Mononuclear cell (primary cell): Measurements from ENCODE around the gene GSDME. TPM values are rescaled to one million over a fixed set of nuclear protein-coding genes. Genes with fewer than 3 reads are reported as not detected.

Source experiments
- H3K27me3 ChIP-seq: 2 replicates; pipeline ENCODE4 v1.6.0; 2011; ENCODE audit warnings: low read length, control low read depth; ENCODE audit not compliant: insufficient read depth
- H3K4me1 ChIP-seq: 2 replicates; pipeline ENCODE4 v1.5.1; 2011; ENCODE audit warnings: mild to moderate bottlenecking, low read length, control low read depth; ENCODE audit not compliant: insufficient read depth
- H3K4me3 ChIP-seq: 2 replicates; pipeline ENCODE4 v1.5.1; 2011; ENCODE audit warnings: mild to moderate bottlenecking, low read length, moderate library complexity
- H3K9me3 ChIP-seq: 2 replicates; pipeline ENCODE4 v1.5.1; 2011; ENCODE audit warnings: low read depth, mild to moderate bottlenecking, control low read depth, low read length
- total RNA-seq: library from RNA; depleted of rRNA; stranded (reverse); fragments of >200 nt; gene quantifications from one replicate; pipeline ENCODE4 v1.2.3, GENCODE V29; 2012

The GSDME gene
- total RNA-seq, 1 donor = 0.84 TPM

DNA sequence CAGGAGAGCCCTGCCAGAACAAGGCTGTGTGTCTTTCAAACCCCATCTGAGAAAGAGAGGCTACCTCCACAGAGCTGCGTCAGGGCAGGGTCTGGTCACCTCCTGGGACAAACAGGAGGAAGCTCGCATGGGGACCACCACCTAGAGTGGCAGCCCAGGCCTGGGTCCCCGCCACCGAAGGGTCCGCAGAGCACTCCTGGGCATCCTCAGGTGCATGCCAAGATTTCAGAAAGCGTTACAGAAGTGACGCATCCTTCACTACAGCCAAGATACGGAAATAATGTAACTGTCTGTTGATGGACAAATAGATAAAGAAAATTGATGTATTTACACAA is 42.6 kb downstream of the GSDME start:
- Histone ChIP-seq H3K4me1 (no peaks in the 10 kb centered on the region), H3K27me3 (no peaks in the 10 kb centered on the region), H3K4me3 (no peak overlapping the region), H3K9me3 (no peaks in the 10 kb centered on the region)

DNA sequence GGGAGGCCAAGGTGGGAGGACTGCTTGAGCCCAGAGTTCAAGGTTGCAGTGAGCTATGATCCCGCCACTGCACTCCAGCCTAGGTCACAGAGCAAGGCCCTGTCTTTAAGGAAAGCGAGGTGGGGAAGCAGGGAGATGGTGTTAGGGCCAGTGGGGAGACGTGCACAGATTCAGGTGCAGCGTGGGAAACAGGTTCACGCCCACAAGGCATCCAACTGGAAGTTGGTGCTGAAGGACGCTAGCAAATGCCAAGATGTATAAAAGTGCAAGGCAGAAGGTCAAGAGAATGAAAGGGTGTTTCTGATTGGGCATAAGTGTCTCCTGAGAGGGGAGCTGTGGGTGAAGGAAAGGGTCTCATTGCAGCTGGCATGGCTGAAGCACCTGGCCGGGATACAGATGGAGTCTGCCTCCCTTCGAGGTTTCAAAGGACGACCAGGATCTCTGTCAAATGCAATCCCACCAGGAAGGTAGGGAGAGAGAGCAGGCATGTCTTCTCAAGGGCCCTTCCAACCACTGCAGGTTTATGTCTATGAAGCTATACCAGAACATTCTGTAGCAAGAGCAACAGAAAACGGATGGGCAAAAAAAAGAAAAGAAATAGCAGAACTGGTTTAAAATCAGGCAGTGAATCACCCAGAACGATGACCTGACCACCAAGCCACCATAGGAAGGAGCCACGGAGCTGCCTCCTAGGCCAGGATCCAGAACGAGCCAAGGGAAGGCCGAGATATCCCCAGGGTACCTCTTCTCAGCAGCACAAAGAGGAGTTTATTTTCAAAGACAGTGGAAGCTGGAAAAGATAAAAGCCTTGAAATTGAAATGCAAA is 43.2 kb downstream of the GSDME start:
- H3K9me3 ChIP-seq = no peaks in the 10 kb centered on the region
- no peaks in the 10 kb centered on the region for H3K4me1 ChIP-seq
- no peaks in the 10 kb centered on the region for H3K27me3 ChIP-seq
- H3K4me3 ChIP-seq = no peak overlapping the region

DNA sequence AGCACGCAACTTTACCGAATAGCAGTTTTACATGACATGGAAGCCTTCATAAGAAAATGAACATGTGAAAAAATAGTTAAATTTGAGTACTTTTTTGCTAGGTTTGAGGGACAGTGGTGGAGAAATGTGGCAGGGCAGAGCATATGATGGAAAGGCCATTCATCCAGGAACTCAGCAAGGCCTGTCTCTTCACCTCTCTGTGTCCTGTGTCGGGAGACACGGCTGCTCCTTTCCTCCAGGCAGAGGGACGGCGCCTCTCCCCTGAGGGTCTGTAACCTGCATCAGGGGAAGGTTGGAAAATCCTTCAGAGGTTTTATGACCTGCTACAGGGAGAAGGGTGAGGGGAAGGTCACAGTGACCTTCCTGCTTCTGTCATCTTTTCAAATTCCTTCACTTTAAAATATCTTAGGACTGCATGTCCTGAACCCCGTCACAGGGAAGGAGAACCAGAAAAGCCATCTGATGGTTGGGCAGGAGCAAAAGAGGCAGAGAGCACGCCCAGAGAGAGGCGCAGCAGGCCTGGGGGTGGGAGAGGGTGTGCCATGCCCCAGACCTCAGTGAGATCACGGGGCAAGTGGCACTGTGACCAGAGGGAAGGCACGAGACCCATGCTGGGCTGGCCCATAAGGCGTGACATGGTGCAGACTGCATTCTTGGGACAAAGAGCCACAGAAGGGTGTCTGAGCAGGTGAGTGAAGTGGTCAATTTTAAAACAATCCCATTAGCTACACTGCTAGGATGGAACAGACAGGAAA is 44.0 kb downstream of the GSDME start:
- Histone ChIP-seq H3K4me3 (no peak overlapping the region), H3K9me3 (no peaks in the 10 kb centered on the region), H3K27me3 (no peaks in the 10 kb centered on the region)

DNA sequence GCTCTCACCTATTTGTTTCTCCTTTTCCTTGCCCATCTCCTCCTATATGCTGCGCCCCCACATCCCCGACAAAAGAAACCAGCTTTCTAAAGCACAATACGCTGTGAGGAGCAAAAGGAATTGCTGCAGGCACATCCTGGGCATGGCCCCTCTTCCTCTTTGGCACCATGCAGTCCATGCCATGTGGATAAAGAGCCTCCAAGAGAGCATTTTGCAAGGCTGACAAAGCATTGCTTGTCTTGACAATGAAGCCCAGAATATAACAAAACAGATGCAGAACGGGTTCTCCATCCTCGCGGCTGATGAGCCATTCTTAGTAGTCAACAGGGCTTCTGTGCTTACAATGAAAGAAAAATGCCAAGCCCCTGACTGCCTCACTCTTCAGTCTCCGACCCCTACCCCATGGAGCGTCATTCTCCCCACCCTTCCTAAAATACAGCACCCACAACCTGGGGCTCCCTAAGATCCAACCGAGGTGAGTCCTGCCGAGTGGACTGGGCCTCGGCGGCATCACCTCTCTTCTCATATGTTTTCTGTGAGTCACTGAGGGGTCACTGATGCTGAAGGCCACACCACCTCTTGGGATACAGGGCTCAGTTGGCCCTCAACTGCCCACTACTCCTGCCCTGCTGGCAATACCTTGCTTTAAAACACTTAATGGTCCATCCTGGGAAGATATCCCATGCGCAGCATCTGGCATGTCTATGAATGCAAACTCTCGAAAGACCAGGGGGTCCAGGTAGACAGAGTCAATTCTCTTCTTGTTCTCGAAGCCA is 47.5 kb downstream of the GSDME start:
- Histone ChIP-seq H3K4me3 (no peak overlapping the region), H3K4me1 (no peaks in the 10 kb centered on the region), H3K27me3 (no peaks in the 10 kb centered on the region), H3K9me3 (no peaks in the 10 kb centered on the region)

More for the DNA sequence above, 44.0 kb downstream of the GSDME start:
- H3K4me1 ChIP-seq = no peaks in the 10 kb centered on the region

DNA sequence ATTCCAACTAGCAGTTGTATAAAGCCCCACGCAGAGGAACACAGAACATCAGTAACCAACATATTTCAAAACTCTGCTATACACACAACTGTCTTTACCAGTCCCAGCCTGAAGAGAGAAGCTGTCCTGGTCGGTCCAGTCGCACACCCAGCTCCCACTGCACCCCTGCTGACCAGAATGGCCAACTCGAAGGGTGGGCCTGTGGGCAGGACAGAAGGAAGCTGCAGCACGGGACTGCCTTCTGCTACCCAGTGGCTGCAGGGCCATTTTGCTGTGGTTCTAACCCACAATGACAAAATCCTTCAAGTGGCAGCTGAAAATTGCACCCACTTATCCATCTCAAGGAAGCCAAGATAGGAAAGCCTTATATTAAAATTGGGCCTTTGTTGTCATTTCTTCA is 48.2 kb downstream of the GSDME start:
- no peaks in the 10 kb centered on the region for H3K9me3 ChIP-seq
- no peaks in the 10 kb centered on the region for H3K4me1 ChIP-seq
- no peak overlapping the region for H3K4me3 ChIP-seq
- H3K27me3 ChIP-seq = no peaks in the 10 kb centered on the region

DNA sequence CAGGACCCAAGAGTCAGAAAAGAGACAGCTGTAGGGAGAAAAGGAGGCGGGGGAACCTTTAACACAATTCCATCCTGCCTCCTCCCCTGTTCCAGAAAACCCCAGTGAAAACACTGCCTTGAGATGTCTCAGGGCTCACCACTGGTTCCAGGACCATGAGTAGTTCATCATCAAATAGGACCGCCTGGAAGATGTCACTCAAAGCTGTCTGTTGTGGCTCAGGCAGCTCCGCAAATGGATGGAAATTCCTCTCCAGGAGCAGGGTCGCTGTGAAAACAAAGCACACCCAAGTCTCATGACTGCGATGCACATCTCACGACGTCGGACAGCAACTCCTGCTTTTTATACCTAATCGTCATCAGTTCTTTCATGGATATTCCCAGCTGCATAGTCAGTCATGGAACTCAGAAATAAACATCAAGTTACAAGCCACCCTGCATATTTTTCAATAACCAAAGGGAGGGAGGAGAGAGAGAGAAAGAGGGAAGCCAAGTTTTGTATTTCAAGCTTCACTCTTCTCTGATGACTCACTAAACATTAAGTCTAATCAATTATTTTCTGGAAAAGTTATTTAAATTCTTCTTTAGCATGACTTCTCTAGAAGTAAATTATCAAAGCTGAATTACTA is 49.2 kb downstream of the GSDME start:
- Histone ChIP-seq H3K4me1 (no peaks in the 10 kb centered on the region), H3K4me3 (no peak overlapping the region), H3K27me3 (no peaks in the 10 kb centered on the region), H3K9me3 (no peaks in the 10 kb centered on the region)

DNA sequence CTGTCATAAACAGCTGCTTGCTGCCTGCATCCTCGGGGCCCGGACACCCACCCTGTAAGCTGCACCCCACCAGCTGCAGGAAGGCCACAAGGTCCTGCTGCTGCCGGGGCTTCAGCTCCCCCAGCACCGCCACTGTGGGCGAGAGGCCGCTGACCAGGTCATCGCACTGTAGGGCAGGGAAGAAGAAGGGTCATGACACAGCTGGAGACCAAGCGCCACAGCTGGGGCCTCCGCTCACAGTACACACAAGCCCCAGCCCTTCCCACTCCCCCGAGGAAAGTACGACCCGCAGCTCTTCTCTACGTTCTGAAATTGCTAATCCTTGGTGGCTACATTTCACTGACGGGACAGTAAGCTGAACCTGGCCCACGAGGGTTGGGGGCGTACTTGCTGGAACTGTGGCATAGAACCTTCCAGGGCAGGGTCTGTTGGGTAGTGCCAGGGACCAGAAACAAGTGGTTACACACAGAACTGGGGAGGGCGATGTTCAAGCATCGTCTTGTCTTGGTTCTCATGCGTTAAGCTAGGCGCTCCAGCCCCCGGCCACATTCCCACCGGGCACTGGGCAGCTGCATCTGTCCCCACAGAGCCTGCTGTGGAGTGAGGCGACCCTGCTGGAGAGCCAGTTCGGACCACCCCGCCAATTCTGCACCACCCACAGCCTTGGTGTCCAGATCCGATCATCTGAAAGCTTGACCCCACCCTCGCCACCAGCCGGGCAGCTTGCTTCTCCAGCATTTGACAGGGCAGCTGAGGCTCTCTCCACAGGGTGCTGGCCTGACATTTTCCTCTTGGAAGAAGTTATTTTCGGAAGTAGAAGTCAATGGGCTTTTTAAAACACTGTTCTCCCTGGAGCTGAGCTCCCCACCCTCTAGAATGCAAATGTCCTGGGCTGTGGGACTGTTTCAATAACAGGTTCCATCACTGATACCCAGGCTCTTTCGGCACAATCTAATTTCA is 50.8 kb downstream of the GSDME start:
- H3K27me3 ChIP-seq = no peaks in the 10 kb centered on the region
- no peaks in the 10 kb centered on the region for H3K9me3 ChIP-seq
- no peaks in the 10 kb centered on the region for H3K4me1 ChIP-seq
- no peak overlapping the region for H3K4me3 ChIP-seq

DNA sequence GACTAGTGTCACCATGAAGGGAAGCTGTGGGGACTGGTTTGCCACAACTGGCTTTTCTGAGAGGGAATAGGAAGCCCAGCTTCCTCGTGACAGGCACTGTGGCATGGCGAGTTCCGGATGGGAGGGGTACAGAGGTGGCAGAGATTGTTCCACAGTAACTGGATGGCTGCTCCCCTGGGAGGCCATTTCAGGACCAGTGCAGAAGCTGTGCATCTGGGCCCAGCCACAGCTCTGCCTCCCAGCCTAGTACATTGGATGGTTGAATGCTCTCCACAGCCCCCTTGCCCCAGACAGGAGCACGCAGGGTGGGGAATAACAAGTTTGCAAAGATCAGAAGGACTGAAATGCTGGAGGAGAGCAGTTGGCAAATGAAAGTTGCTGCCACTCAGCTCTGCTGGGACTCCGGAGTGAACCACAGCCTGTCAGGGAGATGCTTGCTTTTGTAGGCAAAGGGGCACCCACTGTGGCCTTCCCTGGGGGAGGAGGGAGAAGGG is 51.8 kb downstream of the GSDME start:
- H3K4me1 ChIP-seq = no peaks in the 10 kb centered on the region
- no peak overlapping the region for H3K4me3 ChIP-seq
- H3K27me3 ChIP-seq = no peaks in the 10 kb centered on the region

DNA sequence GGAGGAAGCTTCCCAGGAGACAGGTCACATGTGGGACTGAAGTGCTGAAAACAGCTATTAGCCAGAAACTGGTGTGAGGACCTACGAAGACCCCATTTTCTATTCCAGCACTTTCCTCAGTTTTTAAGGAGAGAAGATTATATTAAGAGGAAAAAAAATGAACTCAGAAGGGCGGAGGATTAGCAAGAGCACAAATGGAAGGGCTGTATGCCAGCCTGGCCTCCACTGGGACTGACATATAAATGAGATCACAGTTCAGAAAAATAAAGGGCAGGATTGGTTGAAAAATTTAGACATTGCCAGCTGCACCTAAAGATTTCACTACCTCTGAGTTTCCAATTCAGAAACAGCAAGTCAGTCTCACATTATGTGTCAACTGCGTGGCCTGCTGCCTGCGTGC is 53.0 kb downstream of the GSDME start:
- no peak overlapping the region for H3K4me3 ChIP-seq

More for the DNA sequence above, 51.8 kb downstream of the GSDME start:
- H3K9me3 ChIP-seq = no peaks in the 10 kb centered on the region

DNA sequence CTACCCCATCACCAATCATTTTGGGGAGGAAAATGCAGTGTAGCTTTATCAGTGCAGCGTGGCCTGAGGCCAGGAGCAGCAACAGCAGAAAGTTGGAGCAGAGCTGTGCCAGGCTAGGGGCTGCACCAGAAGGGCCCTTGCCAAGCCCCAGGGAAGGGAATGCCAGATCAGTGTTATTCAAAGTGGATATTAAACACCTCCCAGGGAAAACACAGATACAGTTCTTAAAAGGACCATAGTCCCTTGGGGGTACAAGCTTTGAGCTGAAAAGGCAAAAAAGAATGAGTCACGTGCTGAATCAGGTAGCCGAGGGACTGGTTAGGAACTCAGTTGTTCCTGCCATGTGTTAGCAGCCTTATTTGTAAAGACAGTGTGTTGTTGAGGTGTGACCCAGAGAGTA is 54.0 kb downstream of the GSDME start:
- no peak overlapping the region for H3K4me3 ChIP-seq
- no peaks in the 10 kb centered on the region for H3K27me3 ChIP-seq
- no peaks in the 10 kb centered on the region for H3K9me3 ChIP-seq
- no peaks in the 10 kb centered on the region for H3K4me1 ChIP-seq

More for the DNA sequence above, 53.0 kb downstream of the GSDME start:
- Histone ChIP-seq H3K9me3 (no peaks in the 10 kb centered on the region), H3K4me1 (no peaks in the 10 kb centered on the region), H3K27me3 (no peaks in the 10 kb centered on the region)

DNA sequence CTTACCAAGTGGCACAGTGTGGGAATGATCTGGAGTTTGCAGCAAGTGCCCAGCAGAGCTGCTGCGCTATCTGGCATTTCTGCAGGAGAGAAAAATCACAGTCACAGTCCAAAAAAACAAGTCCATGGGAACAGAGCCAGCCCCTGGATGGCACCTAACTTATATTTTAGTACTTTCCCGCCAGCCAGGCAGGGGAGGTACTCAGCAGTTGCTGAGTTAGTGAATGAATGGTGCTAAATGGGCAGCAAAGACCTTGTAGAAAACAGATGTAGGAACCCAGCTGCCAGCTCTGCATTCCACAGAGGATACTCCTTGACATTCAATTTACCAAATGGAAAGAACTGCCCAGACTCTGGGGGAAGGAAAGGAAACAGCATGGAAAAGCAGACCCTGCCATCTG is 54.5 kb downstream of the GSDME start:
- no peaks in the 10 kb centered on the region for H3K9me3 ChIP-seq
- H3K4me3 ChIP-seq = no peak overlapping the region
- H3K27me3 ChIP-seq = no peaks in the 10 kb centered on the region
- H3K4me1 ChIP-seq = no peaks in the 10 kb centered on the region

DNA sequence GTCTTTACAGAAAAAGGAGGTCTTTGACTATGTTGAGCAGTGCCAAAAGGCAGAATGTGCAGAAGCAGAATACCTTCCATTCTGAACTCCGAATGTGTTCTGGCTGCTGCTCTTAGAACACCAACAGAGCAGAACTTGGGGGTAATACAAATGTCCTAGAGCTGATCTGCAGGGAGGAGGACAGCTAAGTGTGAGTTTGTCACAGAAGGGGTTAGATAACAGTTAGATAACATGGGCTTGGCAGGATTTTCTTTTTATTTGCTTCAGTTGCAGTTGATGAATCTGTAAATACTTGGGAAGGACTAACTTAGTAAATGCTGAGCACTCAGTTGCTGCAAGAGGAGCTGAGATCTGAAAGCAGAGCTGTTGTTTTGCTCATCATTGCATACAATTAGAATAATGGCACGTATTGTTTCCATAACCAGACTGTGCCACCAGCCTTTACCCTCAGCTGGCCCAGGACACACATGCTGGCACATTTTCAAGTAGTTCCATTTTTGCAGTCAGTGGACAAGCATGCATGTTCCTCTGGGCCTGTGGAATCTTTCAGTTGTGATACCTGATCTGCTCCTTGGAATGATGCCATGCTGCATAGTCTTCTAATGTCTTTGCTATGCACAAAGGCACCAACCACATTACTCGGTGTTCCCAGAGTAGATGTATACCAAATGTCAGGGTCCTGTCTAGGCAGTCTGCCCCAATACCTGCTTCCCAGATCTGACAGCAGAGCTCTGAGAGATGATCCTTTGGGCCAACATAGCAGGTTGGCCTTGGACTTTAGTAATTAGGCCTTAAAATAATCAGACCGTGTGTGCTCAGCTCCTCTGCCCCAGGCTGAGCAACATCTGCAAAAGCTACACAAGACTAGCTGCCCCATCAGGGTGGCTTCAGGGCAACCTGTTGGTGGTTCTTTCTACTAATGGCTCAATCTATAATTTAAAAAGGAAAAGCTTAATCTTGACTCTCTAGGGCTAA is 55.7 kb downstream of the GSDME start:
- H3K9me3 ChIP-seq = no peaks in the 10 kb centered on the region
- no peak overlapping the region for H3K4me3 ChIP-seq
- H3K4me1 ChIP-seq = no peaks in the 10 kb centered on the region
- H3K27me3 ChIP-seq = no peaks in the 10 kb centered on the region
